Skeletal muscle tissue (tissue), 4 donors: ENCODE results near the gene HBG2. TPM values are rescaled to one million over a fixed set of nuclear protein-coding genes. Genes with fewer than 3 reads are reported as not detected.

Experiments used
- H3K27ac ChIP-seq: one replicate; pipeline ENCODE4 v1.7.0; 2013; ENCODE audit warnings: mild to moderate bottlenecking, low read depth, low read length, inconsistent platforms
- H3K27me3 ChIP-seq, 3 donors: one replicate each; pipeline ENCODE4 v1.7.0; 2013; ENCODE audit warnings: low read length in 3 of 3; ENCODE audit not compliant: control insufficient read depth in 3 of 3, insufficient read depth in 3 of 3
- H3K36me3 ChIP-seq, 3 donors: one replicate each; pipeline ENCODE4 v1.7.0; 2013; ENCODE audit warnings: low read length in 3 of 3; ENCODE audit not compliant: control insufficient read depth in 3 of 3, insufficient read depth in 3 of 3
- H3K4me1 ChIP-seq, 3 donors: one replicate each; pipeline ENCODE4 v1.7.0; 2013; ENCODE audit warnings: low read length in 3 of 3, mild to moderate bottlenecking in 3 of 3; ENCODE audit not compliant: control insufficient read depth in 3 of 3, insufficient read depth in 3 of 3
- H3K4me3 ChIP-seq, 3 donors: one replicate each; pipeline ENCODE4 v1.7.0; 2013; ENCODE audit warnings: low read length in 3 of 3
- H3K9ac ChIP-seq, 3 donors: one replicate each; pipeline ENCODE4 v1.7.0; 2013; ENCODE audit warnings: low read length in 3 of 3, mild to moderate bottlenecking in 3 of 3, moderate library complexity in 2 of 3, low read depth in 1 of 3
- H3K9me3 ChIP-seq, 3 donors: one replicate each; pipeline ENCODE4 v1.7.0; 2013; ENCODE audit warnings: low read length in 3 of 3; ENCODE audit not compliant: control insufficient read depth in 3 of 3
- total RNA-seq: library from RNA; depleted of rRNA; stranded (reverse); fragments of >200 nt; gene quantifications from one replicate; pipeline ENCODE4 v1.2.3, GENCODE V29; 2014
- donor health status: Osteomylitis.

The HBG2 gene
- total RNA-seq, 1 donor from 2014 or later: 17,934 TPM

DNA sequence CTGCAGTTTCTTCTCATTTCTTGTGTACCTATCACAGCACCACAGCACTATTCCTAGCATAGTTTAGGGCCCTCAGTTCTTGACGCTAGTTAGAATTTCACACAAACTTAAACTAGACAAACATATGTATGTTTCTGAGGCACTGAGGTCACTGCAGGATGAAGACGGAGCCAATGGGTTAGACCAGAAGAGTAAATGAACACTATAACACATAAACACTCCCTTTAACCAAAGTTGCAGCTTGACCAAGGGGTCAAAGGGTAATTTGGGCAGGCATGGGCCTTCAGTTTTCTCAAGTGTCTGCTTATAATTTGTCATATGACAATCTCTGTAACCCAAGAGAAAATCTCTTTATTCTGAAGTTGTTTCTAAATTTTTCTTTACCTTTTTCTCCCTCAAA lies 28.0 kb upstream of the HBG2 start:
- Histone ChIP-seq H3K9ac (no peak overlapping the region), H3K27me3 (no peaks in the 10 kb centered on the region), H3K4me1 (no peaks in the 10 kb centered on the region), H3K4me3 (no peak overlapping the region), H3K27ac (no peak overlapping the region), H3K36me3 (no peaks in the 10 kb centered on the region), H3K9me3 (no peaks in the 10 kb centered on the region)

GRCh38 chr11:5281596-5281995 lies 27.0 kb upstream of the HBG2 start:
- no peaks in the 10 kb centered on the region for H3K27me3 ChIP-seq
- no peaks in the 10 kb centered on the region for H3K4me1 ChIP-seq
- H3K9me3 ChIP-seq: no peaks in the 10 kb centered on the region

GRCh38 chr11:5280582-5281102 lies 26.1 kb upstream of the HBG2 start:
- Histone ChIP-seq H3K9ac (no peak overlapping the region), H3K9me3 (no peaks in the 10 kb centered on the region), H3K27ac (no peak overlapping the region), H3K4me3 (no peak overlapping the region), H3K4me1 (no peaks in the 10 kb centered on the region), H3K36me3 (no peaks in the 10 kb centered on the region), H3K27me3 (no peaks in the 10 kb centered on the region)

More at GRCh38 chr11:5281596-5281995, 27.0 kb upstream of the HBG2 start:
- no peak overlapping the region for H3K27ac ChIP-seq
- no peak overlapping the region for H3K9ac ChIP-seq
- no peaks in the 10 kb centered on the region for H3K36me3 ChIP-seq
- no peak overlapping the region for H3K4me3 ChIP-seq

DNA sequence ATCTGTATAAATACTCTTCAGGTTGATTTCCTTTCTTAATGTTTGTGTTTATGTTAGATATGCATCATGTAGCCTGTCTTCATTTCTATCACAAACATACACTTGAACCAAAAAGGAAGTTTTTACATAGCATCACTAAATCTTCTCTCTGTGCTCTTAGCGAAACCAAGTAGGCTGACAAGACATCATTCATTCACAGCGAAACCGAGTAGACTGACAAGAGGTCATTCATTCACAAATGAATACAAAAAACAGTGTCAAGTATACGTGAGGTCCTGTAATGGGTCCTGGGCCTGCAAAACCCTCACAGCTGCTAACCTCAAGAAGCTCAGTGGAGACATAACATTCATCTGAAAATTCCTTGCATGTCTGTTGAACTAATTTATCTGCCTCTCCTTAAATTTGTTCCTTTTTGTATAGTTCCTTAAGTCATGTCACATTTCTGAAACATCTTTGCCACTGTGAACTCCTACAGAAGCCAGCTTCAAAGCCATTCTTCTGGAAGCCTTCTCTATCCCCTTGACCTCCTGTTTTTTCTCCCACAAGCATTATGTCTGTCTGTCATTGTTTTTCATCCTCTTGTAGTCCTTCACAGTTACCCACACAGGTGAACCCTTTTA lies 25.0 kb upstream of the HBG2 start:
- H3K4me3 ChIP-seq: no peak overlapping the region
- no peaks in the 10 kb centered on the region for H3K27me3 ChIP-seq
- H3K36me3 ChIP-seq: no peaks in the 10 kb centered on the region
- H3K27ac ChIP-seq: no peak overlapping the region
- H3K9me3 ChIP-seq: no peaks in the 10 kb centered on the region
- H3K4me1 ChIP-seq: no peaks in the 10 kb centered on the region
- no peak overlapping the region for H3K9ac ChIP-seq

DNA sequence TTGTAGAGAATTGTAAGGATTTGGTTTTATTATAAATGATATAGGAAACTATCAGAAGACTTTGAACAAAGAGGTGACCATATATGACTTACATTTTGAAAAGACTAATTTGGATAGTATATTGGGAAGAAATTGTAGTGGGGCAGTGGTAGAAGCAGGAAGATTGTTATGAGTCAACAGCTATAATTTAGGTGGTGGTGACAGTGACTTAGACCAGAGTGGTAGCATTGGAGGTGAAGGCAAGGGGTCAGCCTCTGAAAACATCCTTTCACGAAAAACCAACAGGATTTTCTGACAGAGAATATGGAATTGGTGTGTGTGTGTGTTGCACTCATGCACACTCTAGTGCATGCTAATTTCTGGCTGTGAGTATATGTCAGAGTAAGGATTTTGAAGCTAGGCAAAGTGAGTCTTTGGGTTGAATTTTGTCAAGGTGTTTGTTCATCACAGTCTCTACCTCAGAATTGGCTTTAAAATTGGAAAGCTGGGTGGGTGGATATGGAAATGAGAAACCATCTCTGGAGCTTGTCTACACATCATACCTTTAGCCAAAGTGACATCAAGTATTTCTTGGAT lies 23.3 kb upstream of the HBG2 start:
- no peaks in the 10 kb centered on the region for H3K4me1 ChIP-seq
- H3K36me3 ChIP-seq: no peaks in the 10 kb centered on the region
- no peaks in the 10 kb centered on the region for H3K27me3 ChIP-seq
- no peak overlapping the region for H3K9ac ChIP-seq
- no peaks in the 10 kb centered on the region for H3K9me3 ChIP-seq
- no peak overlapping the region for H3K27ac ChIP-seq
- H3K4me3 ChIP-seq: no peak overlapping the region

DNA sequence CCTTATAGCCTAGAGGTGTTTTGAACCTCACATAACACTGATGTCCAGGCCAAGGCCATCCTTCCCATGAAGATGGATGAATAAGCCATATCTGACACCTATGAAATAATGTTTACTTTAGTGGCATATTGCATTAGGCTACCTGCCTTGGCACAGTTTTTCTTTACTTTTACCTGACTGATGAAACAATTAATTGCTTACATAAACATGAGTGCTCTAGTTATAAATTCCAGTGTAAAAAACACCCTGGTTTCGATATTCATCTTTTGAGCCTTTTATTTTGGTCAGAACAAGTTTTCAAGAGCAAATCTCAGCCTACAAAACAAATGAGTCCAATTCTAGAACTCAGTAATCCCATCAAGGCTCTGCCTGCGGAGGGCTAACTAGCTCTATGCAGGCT lies 22.1 kb upstream of the HBG2 start:
- no peaks in the 10 kb centered on the region for H3K36me3 ChIP-seq
- H3K9me3 ChIP-seq: no peaks in the 10 kb centered on the region
- no peaks in the 10 kb centered on the region for H3K27me3 ChIP-seq
- H3K4me3 ChIP-seq: no peak overlapping the region
- H3K4me1 ChIP-seq: no peaks in the 10 kb centered on the region
- no peak overlapping the region for H3K9ac ChIP-seq
- H3K27ac ChIP-seq: no peak overlapping the region

GRCh38 chr11:5275369-5276110 lies 21.0 kb upstream of the HBG2 start:
- H3K27ac ChIP-seq: no peak overlapping the region
- no peaks in the 10 kb centered on the region for H3K9me3 ChIP-seq
- no peaks in the 10 kb centered on the region for H3K4me1 ChIP-seq
- H3K4me3 ChIP-seq: no peak overlapping the region
- H3K36me3 ChIP-seq: no peaks in the 10 kb centered on the region
- H3K9ac ChIP-seq: no peak overlapping the region
- H3K27me3 ChIP-seq: no peaks in the 10 kb centered on the region

DNA sequence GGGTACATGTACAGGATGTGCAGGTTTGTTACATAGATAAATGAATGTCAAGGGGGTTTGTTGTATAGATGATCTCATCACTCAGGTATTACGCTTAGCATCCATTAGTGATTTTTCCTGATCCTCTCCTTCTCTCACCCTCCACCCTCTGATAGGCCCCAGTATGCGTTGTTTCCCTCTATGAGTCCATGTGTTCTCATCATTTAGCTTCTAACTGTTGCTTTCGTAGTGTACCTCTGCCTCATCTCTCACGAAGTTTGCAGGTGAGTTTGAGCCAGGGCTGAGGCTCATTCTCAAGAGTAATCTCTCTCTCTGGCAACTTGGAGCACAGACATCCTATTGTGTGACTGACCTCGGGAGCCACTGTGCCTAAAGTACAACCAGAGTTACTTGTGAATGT lies 19.8 kb upstream of the HBG2 start:
- no peak overlapping the region for H3K27ac ChIP-seq
- H3K9me3 ChIP-seq: no peaks in the 10 kb centered on the region
- H3K9ac ChIP-seq: no peak overlapping the region
- H3K4me3 ChIP-seq: no peak overlapping the region
- H3K27me3 ChIP-seq: no peaks in the 10 kb centered on the region
- no peaks in the 10 kb centered on the region for H3K4me1 ChIP-seq
- H3K36me3 ChIP-seq: no peaks in the 10 kb centered on the region

- Histone ChIP-seq H3K36me3 (no peaks in the 10 kb centered on the region), H3K9ac (no peak overlapping the region), H3K27ac (no peak overlapping the region), H3K4me1 (no peaks in the 10 kb centered on the region), H3K27me3 (no peaks in the 10 kb centered on the region), H3K9me3 (no peaks in the 10 kb centered on the region), H3K4me3 (no peak overlapping the region)
Measured at GRCh38 chr11:5272395-5273017, 17.9 kb upstream of the HBG2 start.

DNA sequence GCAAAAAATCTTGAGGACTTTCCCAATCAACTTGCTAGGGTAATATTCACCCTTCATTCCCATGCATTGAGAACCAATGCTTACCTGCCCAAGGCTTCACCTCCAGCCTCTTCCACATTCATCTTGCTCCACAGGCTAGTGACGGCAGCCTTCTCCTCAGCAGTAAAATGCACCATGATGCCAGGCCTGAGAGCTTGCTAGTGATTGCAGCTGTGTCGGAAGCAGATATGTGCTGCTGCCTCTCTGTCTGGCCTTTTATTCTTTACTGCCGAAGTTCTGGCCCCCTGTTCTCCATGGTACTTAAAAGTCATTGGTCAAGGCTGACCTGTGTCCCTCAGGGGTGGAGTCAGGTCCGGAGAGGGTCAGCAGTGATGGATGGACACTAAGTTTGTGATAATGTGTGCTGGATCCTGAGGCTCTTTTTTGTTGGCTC lies 15.2 kb upstream of the HBG2 start, which contains the start of gene HBE1:
HBE1 (minus strand) TSS at position 231 of the 433 bp plus-strand sequence; CDS start at position 176, 55 bp downstream.
- no peak within 1 kb of the TSS for H3K27ac ChIP-seq
- no peak within 1 kb of the TSS for H3K4me3 ChIP-seq
- no peaks in the 10 kb centered on the region for H3K4me1 ChIP-seq
- H3K36me3 ChIP-seq: no peaks in the 10 kb centered on the region
- no peak within 1 kb of the TSS for H3K9ac ChIP-seq
- no peaks in the 10 kb centered on the region for H3K9me3 ChIP-seq
- no peaks in the 10 kb centered on the region for H3K27me3 ChIP-seq
